OCI-LY7 (cell line): ENCODE measurements around the gene POLRMT. TPM values are rescaled to one million over a fixed set of nuclear protein-coding genes. Genes with fewer than 3 reads are reported as not detected.

Experiments
- BruUV-seq: library from RNA; stranded (reverse); fragments of 400-500 nt; replicated peaks from 2 replicates; lab custom pipeline; 2021; lab: Mats Ljungman, UMichigan
- CTCF ChIA-PET: fragments of 300-600 bp; sonication (Branson Sonifier 250); formaldehyde crosslinking; loops from one replicate; lab custom pipeline; 2022; ENCODE audit warnings: antibody characterized with exemption; ENCODE audit not compliant: unreplicated experiment; lab: Charles Lee
- POLR2A ChIA-PET: fragments of 300-600 bp; sonication (Branson Sonifier 250); formaldehyde crosslinking; loops from one replicate; lab custom pipeline; 2022; ENCODE audit warnings: antibody characterized with exemption; lab: Charles Lee
- DNase-seq: peaks from one replicate; pipeline ENCODE4 v3.0.0-alpha.2; 2015; ENCODE audit warnings: low spot score
- H2AFZ ChIP-seq: fragments of 200-600 bp; sonication (generic), shearing (Covaris generic); 2 replicates; pipeline ENCODE4 v1.6.1; 2014; ENCODE audit warnings: mild to moderate bottlenecking, antibody characterized with exemption, low read length, moderate library complexity
- H3K27ac ChIP-seq: fragments of 200-600 bp; sonication (generic); 2 replicates; pipeline ENCODE4 v1.5.1; 2014; ENCODE audit warnings: mixed run types, low read depth, mild to moderate bottlenecking, moderate library complexity, low read length, inconsistent platforms; ENCODE audit not compliant: poor library complexity, severe bottlenecking
- H3K36me3 ChIP-seq: fragments of 200-600 bp; sonication (generic); 2 replicates; pipeline ENCODE4 v1.6.1; 2014; ENCODE audit warnings: mild to moderate bottlenecking, antibody characterized with exemption, low read length, moderate library complexity, mixed read lengths; ENCODE audit not compliant: insufficient read depth
- H3K4me1 ChIP-seq: fragments of 200-600 bp; sonication (generic); 2 replicates; pipeline ENCODE4 v1.5.1; 2014; ENCODE audit warnings: mild to moderate bottlenecking, low read length; ENCODE audit not compliant: insufficient read depth, poor library complexity, severe bottlenecking
- H3K4me2 ChIP-seq: fragments of 200-600 bp; sonication (generic); 2 replicates; pipeline ENCODE4 v1.6.1; 2014; ENCODE audit warnings: mild to moderate bottlenecking, low read length
- H3K4me3 ChIP-seq: fragments of 200-600 bp; sonication (generic); 2 replicates; pipeline ENCODE4 v1.5.1; 2014; ENCODE audit warnings: mild to moderate bottlenecking, low read depth, low read length; ENCODE audit not compliant: poor library complexity, severe bottlenecking
- H3K79me2 ChIP-seq: fragments of 200-600 bp; sonication (generic); 2 replicates; pipeline ENCODE4 v1.6.1; 2016; ENCODE audit warnings: low read depth, mild to moderate bottlenecking, low read length, moderate library complexity, mixed read lengths; ENCODE audit not compliant: insufficient read depth
- H3K9me2 ChIP-seq: fragments of 200-600 bp; sonication (generic); 2 replicates; pipeline ENCODE4 v1.6.1; 2016; ENCODE audit warnings: mild to moderate bottlenecking, low read length, mixed read lengths; ENCODE audit not compliant: insufficient read depth
- H3K9me3 ChIP-seq: fragments of 200-600 bp; sonication (generic); 2 replicates; pipeline ENCODE4 v1.6.1; 2014; ENCODE audit warnings: mild to moderate bottlenecking, mixed run types, low read length, mixed read lengths
- H4K20me1 ChIP-seq: fragments of 200-600 bp; sonication (generic); 2 replicates; pipeline ENCODE4 v1.6.1; 2014; ENCODE audit warnings: mild to moderate bottlenecking, antibody characterized with exemption, low read length, moderate library complexity, mixed read lengths; ENCODE audit not compliant: insufficient read depth
- EZH2phosphoT487 ChIP-seq: fragments of 200-600 bp; sonication (generic); IDR thresholded peaks from 2 replicates; pipeline ENCODE4 v1.6.1; 2018; ENCODE audit warnings: low read depth, borderline replicate concordance, mild to moderate bottlenecking, mixed run types, antibody characterized with exemption, low read length, moderate library complexity, mixed read lengths
- intact Hi-C: fragments of 100-400 bp; cut with micrococcal nuclease; formaldehyde crosslinking; loops from one replicate; pipeline ENCODE4 v1.10.0; 2022; ENCODE audit not compliant: unreplicated experiment
- total RNA-seq, 2 experiments: library from RNA; depleted of rRNA in 1 of 2; stranded (reverse); fragments of >200 nt in 1 of 2; shearing (Covaris generic) in 1 of 2; gene quantifications; 2 replicates each; pipeline ENCODE4 v1.2.3, GENCODE V29; 2014 to 2022
- TF ChIP-seq, protein P1 (sequence below): fragments of 200-600 bp; sonication (generic); conservative IDR thresholded peaks from 2 replicates; pipeline ENCODE4 v1.5.1; 2014; ENCODE audit warnings: mild to moderate bottlenecking, antibody characterized with exemption, low read length, moderate library complexity, mixed read lengths

POLRMT gene
- total RNA-seq, 2 experiments from 2014 or later, result 65.5 to 74.6 TPM

DNA sequence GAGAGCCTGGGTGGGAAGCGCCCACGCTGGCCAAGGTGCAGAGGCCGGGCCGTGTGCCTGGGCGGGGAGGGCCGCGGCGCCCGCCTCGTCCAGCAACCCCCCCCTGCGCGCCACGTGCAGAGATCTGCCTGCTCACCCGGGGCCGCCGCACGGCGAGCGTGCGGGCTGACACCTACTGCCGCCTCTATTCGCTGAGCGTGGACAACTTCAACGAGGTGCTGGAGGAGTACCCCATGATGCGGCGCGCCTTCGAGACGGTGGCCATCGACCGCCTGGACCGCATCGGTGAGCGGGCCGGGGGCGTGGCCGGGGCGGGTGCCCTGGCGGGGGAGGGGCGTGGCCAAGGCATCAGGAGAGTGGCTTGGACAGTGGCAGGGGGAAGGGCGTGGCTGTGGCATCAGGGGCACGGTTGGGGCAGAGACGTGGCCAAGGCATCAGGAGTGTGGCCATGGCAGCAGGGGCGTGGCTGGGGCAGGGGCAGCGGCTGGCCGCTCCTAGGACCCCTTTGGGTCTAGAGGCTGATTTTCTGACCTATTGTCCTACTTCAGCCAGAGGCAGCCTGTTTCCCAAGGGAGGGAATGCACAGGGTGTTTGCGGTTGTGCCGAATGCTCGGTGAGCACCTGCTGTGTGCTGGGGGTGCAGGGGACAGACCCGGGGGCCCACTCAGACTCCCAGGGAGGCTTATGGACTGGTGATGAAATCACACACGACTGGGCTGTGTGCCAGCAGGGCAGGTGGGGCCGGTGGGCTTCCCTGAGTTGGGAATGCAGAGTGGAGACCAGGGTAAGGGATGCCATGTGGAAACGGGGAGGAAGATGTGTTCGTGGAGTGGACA lies 19.4 kb downstream of the POLRMT start:
- Histone ChIP-seq H3K36me3 (peaks cover 36% of the 10 kb centered on the region), H3K27ac (no peak overlapping the region), H3K9me2 (no peaks in the 10 kb centered on the region), H4K20me1 (no peaks in the 10 kb centered on the region), H3K4me1 (peaks cover 22% of the 10 kb centered on the region), H3K79me2 (no peaks in the 10 kb centered on the region), H3K4me3 (no peak overlapping the region), H3K4me2 (no peak overlapping the region), H3K9me3 (no peaks in the 10 kb centered on the region), H2AFZ (no peak overlapping the region)
- TF ChIP-seq EZH2phosphoT487, result no peak
- TF ChIP-seq, protein P1, sequence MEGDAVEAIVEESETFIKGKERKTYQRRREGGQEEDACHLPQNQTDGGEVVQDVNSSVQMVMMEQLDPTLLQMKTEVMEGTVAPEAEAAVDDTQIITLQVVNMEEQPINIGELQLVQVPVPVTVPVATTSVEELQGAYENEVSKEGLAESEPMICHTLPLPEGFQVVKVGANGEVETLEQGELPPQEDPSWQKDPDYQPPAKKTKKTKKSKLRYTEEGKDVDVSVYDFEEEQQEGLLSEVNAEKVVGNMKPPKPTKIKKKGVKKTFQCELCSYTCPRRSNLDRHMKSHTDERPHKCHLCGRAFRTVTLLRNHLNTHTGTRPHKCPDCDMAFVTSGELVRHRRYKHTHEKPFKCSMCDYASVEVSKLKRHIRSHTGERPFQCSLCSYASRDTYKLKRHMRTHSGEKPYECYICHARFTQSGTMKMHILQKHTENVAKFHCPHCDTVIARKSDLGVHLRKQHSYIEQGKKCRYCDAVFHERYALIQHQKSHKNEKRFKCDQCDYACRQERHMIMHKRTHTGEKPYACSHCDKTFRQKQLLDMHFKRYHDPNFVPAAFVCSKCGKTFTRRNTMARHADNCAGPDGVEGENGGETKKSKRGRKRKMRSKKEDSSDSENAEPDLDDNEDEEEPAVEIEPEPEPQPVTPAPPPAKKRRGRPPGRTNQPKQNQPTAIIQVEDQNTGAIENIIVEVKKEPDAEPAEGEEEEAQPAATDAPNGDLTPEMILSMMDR, result no peak
- ChIA-PET CTCF (interaction anchor here (0.5 kb wide), 1 partner anchor 513 kb away, joined by 3 read pairs; no protein-coding TSS in a partner anchor), POLR2A (no interaction called here)
- no peak for DNase-seq
- no TSS peak for BruUV-seq
- intact Hi-C loops, result no loop called here

DNA sequence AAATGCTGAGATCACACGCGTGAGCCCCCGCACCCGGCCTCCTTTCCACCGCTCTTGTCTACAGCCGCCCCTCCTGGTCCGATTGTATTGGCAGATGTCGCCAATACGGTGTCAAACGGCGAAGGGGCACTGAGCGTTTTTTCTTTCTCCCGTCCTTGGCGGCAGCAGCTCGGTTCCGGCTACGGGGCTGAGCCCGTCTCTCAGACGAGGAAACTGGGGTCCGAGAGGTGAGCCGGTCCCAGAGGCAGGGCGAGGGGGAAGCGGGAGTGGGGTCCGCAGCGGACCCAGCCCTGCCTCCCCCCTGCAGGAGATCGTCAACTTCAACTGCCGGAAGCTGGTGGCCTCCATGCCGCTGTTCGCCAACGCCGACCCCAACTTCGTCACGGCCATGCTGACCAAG lies 20.4 kb downstream of the POLRMT start:
- DNase-seq, result no peak
- Histone ChIP-seq H3K9me2 (no peaks in the 10 kb centered on the region), H3K9me3 (no peaks in the 10 kb centered on the region), H3K79me2 (no peaks in the 10 kb centered on the region), H3K4me1 (peaks cover 22% of the 10 kb centered on the region), H3K36me3 (peaks cover 27% of the 10 kb centered on the region), H2AFZ (no peak overlapping the region), H3K4me2 (no peak overlapping the region), H4K20me1 (no peaks in the 10 kb centered on the region), H3K4me3 (no peak overlapping the region), H3K27ac (no peak overlapping the region)
- POLR2A ChIA-PET, result no interaction called here
- CTCF ChIA-PET, result interaction anchor here (0.5 kb wide), 1 partner anchor 514 kb away, joined by 3 read pairs; no protein-coding TSS in a partner anchor
- BruUV-seq, result no TSS peak
- TF ChIP-seq EZH2phosphoT487, result no peak
- TF ChIP-seq, protein P1, result no peak
- intact Hi-C loops, result no loop called here

DNA sequence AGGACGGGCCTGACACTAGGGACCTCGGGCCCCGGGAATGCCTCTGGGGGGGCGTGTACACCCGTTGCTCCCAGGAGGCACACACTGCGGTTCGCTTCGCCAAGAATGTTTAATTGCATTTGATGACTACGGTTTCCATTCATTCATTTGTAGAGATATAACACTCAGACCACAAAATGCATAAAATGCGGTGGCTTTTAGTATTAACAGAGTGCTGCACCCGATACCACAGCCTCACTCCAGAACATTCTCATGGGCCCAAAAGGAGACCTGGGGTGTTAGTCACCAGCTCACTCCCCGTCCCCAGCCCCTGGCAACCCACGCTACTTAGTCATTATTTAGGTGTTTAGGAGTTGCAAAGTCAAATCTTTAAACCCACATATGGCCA lies 21.9 kb downstream of the POLRMT start:
- Histone ChIP-seq H3K4me3 (no peak overlapping the region), H2AFZ (peak overlapping the region; percentile 84; the same call in 1 of the 2 replicates), H3K9me2 (no peaks in the 10 kb centered on the region), H3K4me1 (peaks cover 22% of the 10 kb centered on the region), H3K4me2 (peak overlapping the region; percentile 70), H3K79me2 (no peaks in the 10 kb centered on the region), H3K36me3 (peaks cover 25% of the 10 kb centered on the region), H4K20me1 (no peaks in the 10 kb centered on the region), H3K9me3 (no peaks in the 10 kb centered on the region), H3K27ac (peak overlapping the region; percentile 70)
- no peak for DNase-seq
- TF ChIP-seq EZH2phosphoT487, result no peak
- TF ChIP-seq, protein P1, result no peak
- ChIA-PET CTCF (interaction anchor here (0.6 kb wide), 1 partner anchor 26 kb away, joined by 3 read pairs; no protein-coding TSS in a partner anchor), POLR2A (no interaction called here)
- intact Hi-C loops, result no loop called here
- no TSS peak for BruUV-seq
